Measurements from ENCODE around the gene CEACAM16. TPM values are rescaled to one million over a fixed set of nuclear protein-coding genes. Genes with fewer than 3 reads are reported as not detected.
"Not testable (repeated sequence)": the region's sequence is repeated elsewhere in the genome, so short reads cannot be mapped to it uniquely, and the experiment has no call there.

The CEACAM16 gene
- total RNA-seq, 1 experiment from 2014 or later: not detected

- DNase-seq (ENCODE audit: low read depth): no peak
These were observed 4.6 kb downstream of the CEACAM16 start for GRCh38 chr19:44703336-44704078.

DNA sequence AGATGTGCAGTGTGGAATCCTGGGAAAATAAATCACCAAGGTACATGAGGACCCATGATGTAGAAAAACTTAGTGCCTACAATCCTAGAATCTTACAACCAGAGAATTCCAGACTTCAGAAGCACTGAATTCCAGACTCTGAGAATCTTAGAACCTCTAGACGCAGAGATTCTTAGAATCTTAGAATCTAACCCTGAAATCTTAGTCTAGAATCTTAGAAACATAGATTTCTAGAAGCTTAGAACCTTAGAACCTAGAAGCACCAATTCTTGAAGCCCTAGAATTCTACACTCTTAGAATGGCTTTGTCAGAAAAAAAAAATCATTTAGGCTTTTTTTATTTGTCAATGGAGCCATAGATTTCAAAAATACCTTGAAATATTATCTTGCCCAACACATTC is 6.0 kb downstream of the CEACAM16 start:
- no peak for DNase-seq (ENCODE audit: low read depth)

GRCh38 chr19:44705502-44706010 is 6.6 kb downstream of the CEACAM16 start:
- no peak for DNase-seq (ENCODE audit: low read depth)

DNA sequence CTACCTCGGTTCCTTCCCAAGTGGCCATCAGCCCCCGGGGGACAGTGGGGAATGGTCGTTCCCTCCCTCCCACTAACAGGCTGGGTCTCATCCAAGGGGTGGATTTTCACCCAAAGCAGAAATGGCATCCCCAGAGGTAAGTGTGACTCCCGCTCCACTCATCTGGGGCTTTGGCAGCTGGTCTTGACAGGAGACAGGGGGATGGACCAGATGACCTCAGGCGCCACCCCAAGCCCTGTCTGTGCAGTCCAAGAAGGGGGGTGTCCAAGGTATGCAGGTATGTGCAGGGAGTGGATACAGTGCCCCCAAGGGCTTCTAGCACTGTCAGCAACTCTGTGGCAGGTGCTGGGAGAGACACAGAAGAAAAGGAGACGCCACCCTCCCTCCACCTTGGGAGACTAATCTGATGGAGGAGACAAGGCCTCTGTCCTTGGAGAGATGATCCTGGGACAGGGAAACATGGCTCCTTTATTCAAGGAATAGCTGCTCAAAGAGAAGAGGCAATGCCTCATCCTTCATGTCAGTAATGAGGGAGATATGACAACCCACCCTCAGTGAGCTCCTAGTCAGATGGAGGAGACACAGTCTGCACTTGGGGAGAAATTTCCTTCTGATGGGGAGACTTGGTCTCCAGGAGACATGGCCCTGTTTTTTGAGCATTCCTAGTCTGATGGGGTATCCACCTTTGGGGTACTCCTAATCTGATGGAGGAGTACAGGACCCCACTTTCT is 7.7 kb downstream of the CEACAM16 start:
- DNase-seq (ENCODE audit: low read depth): no peak

DNA sequence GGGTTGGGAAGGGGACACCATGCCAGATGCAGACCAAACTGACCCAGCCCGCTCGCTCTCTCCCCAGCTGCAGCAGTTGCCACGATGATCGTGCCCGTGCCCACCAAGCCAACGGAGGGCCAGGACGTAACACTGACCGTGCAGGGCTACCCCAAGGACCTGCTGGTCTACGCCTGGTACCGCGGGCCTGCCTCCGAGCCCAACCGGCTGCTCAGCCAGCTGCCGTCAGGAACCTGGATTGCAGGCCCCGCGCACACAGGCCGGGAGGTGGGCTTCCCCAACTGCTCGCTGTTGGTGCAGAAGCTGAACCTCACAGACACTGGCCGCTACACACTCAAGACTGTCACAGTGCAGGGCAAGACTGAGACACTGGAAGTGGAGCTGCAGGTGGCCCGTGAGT is 8.8 kb downstream of the CEACAM16 start:
- no peak for DNase-seq (ENCODE audit: low read depth)

DNA sequence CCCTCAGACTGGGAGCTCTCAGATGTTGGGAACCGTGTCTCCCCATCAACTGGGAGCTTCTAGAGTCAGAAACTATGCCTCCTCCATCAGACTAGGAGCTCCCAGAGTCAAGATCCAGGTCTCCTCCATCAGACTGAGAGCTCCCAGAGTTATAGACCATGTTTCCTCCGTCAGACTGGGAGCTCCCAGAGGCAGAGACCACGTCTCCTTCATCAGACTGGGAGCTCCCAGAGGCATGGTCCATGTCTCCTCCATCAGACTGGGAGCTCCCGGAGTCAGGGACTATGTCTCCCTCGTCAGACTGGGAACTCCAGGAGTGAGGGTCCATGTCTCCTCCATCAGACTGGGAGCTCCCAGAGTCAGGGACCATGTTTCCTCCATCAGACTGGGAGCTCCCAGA is 10.0 kb downstream of the CEACAM16 start:
- no peak for DNase-seq (ENCODE audit: low read depth)

DNA sequence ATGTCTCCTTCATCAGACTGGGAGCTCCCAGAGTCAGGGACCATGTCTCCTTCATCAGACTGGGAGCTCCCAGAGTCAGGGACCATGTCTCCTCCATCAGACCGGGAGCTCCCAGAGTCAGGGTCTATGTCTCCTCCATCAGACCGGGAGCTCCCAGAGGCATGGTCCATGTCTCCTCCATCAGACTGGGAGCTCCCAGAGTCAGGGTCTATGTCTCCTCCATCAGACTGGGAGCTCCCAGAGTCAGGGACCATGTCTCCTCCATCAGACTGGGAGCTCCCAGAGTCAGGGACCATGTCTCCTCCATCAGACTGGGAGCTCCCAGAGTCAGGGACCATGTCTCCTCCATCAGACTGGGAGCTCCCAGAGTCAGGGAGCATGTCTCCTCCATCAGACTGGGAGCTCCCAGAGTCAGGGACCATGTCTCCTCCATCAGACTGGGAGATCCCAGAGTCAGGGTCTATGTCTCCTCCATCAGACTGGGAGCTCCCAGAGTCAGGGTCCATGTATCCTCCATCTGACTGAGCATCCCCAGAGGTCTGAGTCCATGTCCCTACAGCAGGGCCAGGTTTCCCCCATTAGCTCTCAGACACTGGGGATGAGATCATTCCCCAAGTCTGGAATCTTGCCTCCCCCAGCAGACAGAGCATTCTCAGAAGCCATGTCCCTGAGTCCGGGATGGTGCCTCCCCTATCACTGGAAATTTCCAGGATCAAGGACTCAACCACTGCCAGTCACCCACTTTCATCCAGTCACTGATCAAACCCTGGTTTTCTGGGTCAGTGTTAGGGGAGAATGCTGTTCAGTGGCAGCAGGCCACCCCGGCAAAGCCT is 10.7 kb downstream of the CEACAM16 start:
- not testable (repeated sequence) for DNase-seq (ENCODE audit: low read depth)

DNA sequence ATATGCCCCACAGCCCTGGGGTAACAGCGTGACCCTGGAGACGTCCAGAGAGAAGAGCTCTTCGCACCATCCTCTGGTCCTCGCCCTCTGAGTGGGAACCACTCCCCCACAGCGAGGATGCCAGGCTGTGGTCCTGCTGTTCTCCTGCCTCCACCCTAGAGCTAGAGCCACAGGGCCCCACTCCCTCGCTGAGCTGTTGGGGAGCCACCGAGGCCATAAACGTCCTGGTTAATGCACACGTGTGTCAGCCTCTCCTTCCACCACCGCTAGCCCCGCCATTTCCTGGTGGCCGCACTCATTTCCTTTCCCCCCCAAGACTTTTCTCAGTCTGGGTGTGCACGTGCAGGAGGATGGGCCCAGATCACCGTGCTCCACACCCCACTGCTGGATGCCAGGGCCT is 11.5 kb downstream of the CEACAM16 start:
- no peak for DNase-seq (ENCODE audit: low read depth)

- DNase-seq (ENCODE audit: low read depth): no peak
These were observed 14.0 kb downstream of the CEACAM16 start for GRCh38 chr19:44712864-44713515.

- DNase-seq (ENCODE audit: low read depth): no peak
These were observed 15.7 kb downstream of the CEACAM16 start for GRCh38 chr19:44714597-44715169.

DNA sequence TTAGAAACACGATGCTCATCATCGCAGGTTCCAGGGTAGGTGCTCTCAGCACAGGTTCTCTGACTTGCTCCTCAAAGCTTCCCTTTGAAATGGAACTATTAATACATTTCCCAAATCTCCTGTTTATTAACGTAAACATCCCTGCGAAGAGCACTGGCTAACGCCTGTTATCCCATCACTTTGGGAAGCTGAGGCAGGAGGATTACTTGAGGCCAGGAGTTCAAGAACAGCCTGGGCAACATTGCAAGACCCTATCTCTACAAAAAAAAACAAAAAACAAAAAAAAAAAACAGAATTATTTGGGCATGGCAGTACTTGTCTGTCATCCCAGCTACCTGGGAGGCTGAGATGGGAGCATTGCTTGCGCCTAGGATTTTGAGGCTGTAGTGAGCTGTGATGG is 18.7 kb downstream of the CEACAM16 start:
- DNase-seq (ENCODE audit: low read depth): no peak

DNA sequence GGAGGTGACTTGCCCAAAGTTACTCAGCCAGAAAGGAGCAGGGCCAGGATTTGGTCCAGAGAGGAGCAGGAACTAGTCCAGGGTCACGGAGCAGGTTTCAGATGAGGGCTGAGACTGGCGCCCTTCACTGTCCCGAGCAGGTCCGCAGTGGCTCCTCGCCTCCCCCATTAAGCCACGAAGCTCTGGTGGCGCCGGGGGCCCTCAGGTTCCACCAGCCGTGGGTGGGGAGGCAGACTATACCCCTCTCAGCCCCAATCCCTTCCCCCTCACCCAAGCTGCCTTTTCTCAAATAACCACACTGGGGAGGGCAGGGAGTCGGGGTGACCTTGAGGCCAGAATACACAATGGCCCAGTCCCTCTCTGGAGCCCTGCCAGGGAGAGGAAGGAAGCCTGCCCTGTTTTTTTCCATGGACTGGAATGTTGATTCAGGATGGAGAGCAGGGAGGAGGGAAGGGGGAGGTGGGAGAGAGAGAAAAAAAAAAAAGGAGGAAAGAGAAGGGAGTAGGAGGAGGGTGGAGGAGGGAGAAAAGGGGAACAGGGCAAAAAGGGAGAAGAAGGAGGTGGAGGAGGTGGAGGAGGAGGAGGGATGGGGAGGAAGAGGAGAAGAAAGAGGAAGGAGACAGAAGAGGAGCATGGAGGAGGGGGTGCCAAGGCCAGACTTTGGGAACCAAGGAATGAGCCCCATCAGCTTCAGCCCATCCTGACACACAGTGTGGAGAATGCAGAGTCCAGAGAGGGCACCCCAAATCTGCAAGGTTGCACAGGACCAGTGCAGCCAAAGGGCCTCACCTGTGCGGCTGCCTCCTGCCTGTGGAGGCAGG is 19.7 kb downstream of the CEACAM16 start:
- DNase-seq (ENCODE audit: low read depth): peak; percentile 97

- no peak for DNase-seq (ENCODE audit: low read depth)
These were observed 20.3 kb downstream of the CEACAM16 start for GRCh38 chr19:44719262-44719701.

DNA sequence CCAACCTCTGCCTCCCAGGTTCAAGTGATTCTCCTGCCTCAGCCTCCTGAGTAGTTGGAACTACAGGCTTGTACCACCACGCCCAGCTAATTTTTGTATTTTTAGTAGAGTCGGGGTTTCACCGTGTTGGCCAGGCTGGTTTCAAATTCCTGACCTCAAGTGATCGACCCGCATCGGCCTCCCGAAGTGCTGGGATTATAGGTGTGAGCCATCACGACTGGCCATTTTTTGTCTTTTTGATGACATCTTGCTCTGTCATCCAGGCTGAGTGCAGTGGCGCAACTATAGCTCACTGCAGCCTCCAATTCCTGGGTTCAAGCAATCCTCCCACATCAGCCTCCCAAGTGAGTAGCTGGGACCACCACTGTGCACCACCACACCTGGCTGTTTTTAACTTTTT is 21.4 kb downstream of the CEACAM16 start:
- not testable (repeated sequence) for DNase-seq (ENCODE audit: low read depth)

DNA sequence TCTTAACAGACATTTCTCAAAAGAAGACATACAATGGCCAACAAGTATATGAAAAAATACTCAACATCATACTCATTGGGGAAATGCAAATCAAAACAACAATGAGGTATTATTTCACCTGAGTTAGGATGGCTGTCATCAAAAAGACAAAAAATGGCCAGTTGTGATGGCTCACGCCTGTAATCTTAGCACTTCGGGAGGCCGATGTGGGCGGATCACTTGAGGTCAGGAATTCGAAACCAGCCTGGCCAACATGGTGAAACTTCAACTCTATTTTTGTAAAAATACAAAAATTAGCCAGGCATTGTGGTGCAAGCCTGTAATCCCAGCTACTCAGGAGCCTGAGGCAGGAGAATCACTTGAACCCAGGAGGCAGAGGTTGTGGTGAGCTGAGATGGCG is 22.0 kb downstream of the CEACAM16 start:
- DNase-seq (ENCODE audit: low read depth): peak; percentile 83

- not testable (repeated sequence) for DNase-seq (ENCODE audit: low read depth)
These were observed 22.4 kb downstream of the CEACAM16 start for GRCh38 chr19:44721369-44721768.

DNA sequence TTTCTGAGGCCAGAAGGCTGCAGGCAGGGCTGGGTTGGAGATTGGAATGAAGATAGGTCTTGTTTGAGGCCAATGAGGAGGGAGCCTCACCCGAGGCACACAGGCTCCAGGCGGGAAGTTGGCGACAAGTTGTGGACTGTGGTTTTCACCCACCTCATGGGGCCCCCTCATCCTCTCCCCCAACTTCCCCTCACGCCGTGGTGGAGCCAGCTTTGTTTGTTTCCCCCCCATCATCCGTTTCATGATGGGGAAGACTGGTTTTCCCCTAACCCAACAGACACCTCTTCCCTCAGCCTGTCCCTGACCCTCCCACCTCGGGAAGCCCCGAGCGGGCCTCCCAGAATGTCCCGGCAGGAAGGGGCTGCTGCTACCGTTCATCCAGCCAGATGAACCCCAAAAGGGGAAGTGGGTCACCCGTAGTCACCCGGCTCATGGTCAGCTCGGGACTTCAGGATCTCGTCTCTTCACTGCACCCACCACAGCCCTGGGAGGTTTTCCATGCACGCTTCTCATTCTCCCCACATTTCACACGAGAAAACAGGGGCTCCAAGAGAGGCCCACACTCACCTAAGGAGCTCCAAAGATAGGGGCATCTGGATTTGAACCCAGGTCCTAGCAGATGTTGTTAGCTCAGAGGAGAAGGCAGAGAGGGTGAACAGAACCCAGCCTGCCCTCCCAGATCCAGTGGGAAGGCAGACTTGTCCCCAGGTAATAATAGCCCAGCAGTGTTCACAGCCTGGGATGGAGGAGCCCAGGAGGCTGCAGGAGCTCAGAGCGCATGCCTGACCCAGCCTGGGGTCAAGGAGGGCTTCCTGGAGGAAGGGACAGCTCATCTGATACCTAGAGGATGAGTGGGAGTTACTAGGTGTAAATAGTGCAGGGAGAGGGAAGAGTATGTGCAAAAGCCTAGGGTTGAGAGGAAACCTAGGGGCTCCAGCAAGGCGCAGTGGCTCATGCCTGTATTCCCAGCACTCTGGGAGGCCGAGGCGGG is 23.5 kb downstream of the CEACAM16 start:
- DNase-seq (ENCODE audit: low read depth): peak; percentile 74

DNA sequence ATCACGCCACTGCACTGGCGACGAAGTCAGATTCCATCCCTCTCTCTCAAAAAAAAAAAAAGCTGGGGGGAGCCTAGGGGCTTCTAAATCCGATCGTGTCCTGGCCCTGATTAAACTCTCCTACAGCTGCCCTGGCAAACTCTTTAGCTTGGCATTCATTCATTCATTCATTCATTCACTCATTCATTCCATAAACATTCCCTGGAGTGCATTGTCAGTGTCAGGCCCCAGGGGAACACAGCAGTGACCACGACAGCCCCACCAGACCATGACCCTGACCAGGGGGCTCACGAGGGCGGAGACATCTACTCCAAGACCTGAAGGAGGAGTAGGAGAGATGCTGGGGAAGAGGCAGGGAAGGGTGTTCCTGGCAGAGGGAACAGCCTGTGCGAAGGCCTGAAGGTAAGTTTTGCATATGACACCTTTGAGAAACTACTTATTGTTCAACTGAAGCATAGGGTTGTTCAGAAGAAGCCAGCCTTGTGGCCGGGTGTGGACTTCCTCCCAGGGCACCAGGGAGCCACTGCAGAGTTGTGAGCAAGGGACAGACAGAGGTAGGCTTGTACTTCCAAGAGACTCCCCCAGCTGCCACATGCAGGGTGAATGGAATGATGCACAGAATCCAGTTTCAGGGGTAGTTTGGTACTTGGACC is 24.5 kb downstream of the CEACAM16 start:
- no peak for DNase-seq (ENCODE audit: low read depth)

DNA sequence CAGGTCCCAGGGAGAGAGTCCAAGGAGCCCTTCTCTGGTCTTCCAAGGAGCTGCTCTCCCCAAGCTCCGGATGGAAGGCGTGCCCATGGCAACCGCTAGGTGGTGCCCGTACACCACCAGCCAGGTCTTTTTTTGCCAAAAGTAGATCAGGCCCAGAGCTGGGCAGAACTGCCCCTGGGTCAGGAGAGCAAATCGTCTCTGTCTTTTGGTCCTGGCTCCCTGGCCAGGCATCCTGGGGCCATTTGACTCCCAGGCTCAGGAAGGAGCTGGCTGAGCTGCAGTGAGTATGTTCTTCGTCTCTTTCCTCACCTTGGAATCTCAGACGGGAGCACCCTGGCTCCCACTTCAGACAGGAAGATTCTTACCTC is 25.0 kb downstream of the CEACAM16 start:
- peak; percentile 86 for DNase-seq (ENCODE audit: low read depth)
